ENCODE results near the gene GALNT11.

The GALNT11 gene

DNA sequence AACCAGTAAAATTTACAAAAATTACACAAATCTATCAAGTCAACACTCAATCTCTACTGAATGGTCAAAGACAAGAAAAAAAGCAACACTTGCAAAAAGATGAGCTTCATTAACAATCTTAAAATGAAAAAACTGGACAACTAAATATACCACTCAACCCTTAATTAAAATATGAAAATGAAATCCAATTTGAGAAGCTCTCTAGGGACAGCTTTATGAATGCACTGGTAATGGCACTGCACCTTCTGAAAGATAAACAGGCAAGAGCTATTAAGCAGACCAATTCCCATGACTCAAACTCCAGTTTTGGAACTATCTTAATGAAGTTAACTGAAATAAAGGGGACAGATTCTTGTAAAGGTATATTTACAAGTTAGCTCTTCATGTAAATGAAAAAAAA is 135.7 kb downstream of the GALNT11 start:
- no peak for DNase-seq

GRCh38 chr7:152162287-152162686 is 136.8 kb downstream of the GALNT11 start:
- no peak for DNase-seq
